GM19328 (cell line): ENCODE results near the gene HCN2.
A peak's percentile ranks its signal among the peaks of the same experiment; 100 is the strongest.

Experiments used
- ATAC-seq: cut with Tn5 transposase; IDR thresholded peaks from one replicate; pipeline ENCODE4 v1.9.1; 2021; ENCODE audit warnings: mild to moderate bottlenecking, moderate library complexity; ENCODE audit not compliant: unreplicated experiment

Gene HCN2

GRCh38 chr19:651114-651818, 61.6 kb downstream of the HCN2 start:
- no peak for ATAC-seq

GRCh38 chr19:651991-652390, 62.3 kb downstream of the HCN2 start:
- no peak for ATAC-seq

GRCh38 chr19:652467-653389, 63.0 kb downstream of the HCN2 start:
- no peak for ATAC-seq

GRCh38 chr19:653425-653824, 63.7 kb downstream of the HCN2 start:
- no peak for ATAC-seq

GRCh38 chr19:655691-656090, 66.0 kb downstream of the HCN2 start:
- ATAC-seq: no peak

- ATAC-seq: no peak
Measured at GRCh38 chr19:656751-657559, 67.3 kb downstream of the HCN2 start.

GRCh38 chr19:657611-658010, 67.9 kb downstream of the HCN2 start:
- no peak for ATAC-seq

- ATAC-seq: no peak
Measured at GRCh38 chr19:658059-658839, 68.6 kb downstream of the HCN2 start.

- no peak for ATAC-seq
Measured at GRCh38 chr19:658916-659839, 69.5 kb downstream of the HCN2 start.

GRCh38 chr19:660793-661426, 71.2 kb downstream of the HCN2 start:
- no peak for ATAC-seq

GRCh38 chr19:661427-662196, 71.9 kb downstream of the HCN2 start:
- no peak for ATAC-seq

GRCh38 chr19:662207-662961, 72.7 kb downstream of the HCN2 start:
- no peak for ATAC-seq

GRCh38 chr19:662962-663681, 73.4 kb downstream of the HCN2 start, which contains the start of gene RNF126:
TSS of gene RNF126 (minus strand) at chr19:663214. CDS start at chr19:663121, 93 bp downstream.
- ATAC-seq: peak; percentile 64

GRCh38 chr19:663682-664117, 74.0 kb downstream of the HCN2 start:
- no peak for ATAC-seq

GRCh38 chr19:664913-665443, 75.3 kb downstream of the HCN2 start:
- ATAC-seq: no peak
